ENCODE data around the gene GALNTL6.

GALNTL6 gene

DNA sequence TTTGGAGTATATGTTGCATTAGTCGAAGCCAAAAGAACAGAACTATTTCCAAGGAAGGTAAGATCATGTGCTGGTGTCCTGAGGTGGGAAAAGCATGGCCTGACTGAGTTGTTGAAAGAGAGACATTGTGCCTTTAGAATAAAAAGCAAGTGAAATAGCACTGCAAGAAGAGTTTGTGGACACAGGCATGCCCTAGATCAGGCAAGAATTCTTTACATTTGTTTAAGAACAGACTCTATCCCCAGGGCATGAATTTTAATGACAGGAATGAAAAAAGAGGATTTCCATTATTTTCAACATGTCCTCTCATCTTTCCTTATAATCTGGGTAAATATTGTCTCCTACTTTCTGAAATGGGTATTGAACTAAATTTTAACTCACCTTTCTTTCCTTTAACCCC lies 839.2 kb downstream of the GALNTL6 start:
- no peaks in the 10 kb centered on the region for H3K36me3 ChIP-seq (ENCODE audit: control insufficient read depth in 2 of 2, insufficient read depth in 2 of 2, low read length in 2 of 2)
- H3K9ac ChIP-seq (ENCODE audit: low read depth in 1 of 2, low read length in 2 of 2), result no peak overlapping the region
- no peak overlapping the region for H3K27ac ChIP-seq (ENCODE audit: low read depth in 2 of 2, low read length in 2 of 2)
- H3K27me3 ChIP-seq (ENCODE audit: control insufficient read depth in 2 of 2, insufficient read depth in 2 of 2, low read length in 2 of 2), result no peaks in the 10 kb centered on the region
- no peaks in the 10 kb centered on the region for H3K9me3 ChIP-seq (ENCODE audit: control insufficient read depth in 2 of 2, low read length in 2 of 2)
- H3K4me3 ChIP-seq (ENCODE audit: low read length in 2 of 2), result no peak overlapping the region
- H3K4me1 ChIP-seq (ENCODE audit: control insufficient read depth in 2 of 2, insufficient read depth in 2 of 2, low read length in 2 of 2), result peaks cover 0 to 11% of the 10 kb centered on the region in 2 donors

DNA sequence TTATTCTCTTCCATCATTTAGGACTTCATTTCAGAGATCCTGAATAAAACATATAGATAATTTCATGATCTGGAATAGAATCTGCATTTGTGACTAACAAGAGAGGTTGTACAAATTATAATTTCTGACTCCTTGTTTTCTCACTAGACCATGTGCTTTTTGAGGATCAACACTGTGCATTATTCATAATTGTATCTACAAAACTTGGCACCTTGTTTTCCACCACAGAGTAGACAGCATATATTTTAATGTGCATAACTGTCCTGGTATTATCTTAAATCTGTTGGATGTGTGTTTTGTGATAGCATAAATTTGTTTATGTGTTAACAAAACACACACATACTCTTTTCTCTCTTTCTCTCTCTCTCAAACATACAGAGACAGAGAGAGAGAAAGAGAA lies 840.5 kb downstream of the GALNTL6 start:
- Histone ChIP-seq H3K36me3 (ENCODE audit: control insufficient read depth in 2 of 2, insufficient read depth in 2 of 2, low read length in 2 of 2) (no peaks in the 10 kb centered on the region), H3K9ac (ENCODE audit: low read depth in 1 of 2, low read length in 2 of 2) (no peak overlapping the region), H3K9me3 (ENCODE audit: control insufficient read depth in 2 of 2, low read length in 2 of 2) (no peaks in the 10 kb centered on the region), H3K27ac (ENCODE audit: low read depth in 2 of 2, low read length in 2 of 2) (no peak overlapping the region), H3K4me3 (ENCODE audit: low read length in 2 of 2) (no peak overlapping the region), H3K4me1 (ENCODE audit: control insufficient read depth in 2 of 2, insufficient read depth in 2 of 2, low read length in 2 of 2) (peaks cover 0 to 9% of the 10 kb centered on the region in 2 donors), H3K27me3 (ENCODE audit: control insufficient read depth in 2 of 2, insufficient read depth in 2 of 2, low read length in 2 of 2) (no peaks in the 10 kb centered on the region)

DNA sequence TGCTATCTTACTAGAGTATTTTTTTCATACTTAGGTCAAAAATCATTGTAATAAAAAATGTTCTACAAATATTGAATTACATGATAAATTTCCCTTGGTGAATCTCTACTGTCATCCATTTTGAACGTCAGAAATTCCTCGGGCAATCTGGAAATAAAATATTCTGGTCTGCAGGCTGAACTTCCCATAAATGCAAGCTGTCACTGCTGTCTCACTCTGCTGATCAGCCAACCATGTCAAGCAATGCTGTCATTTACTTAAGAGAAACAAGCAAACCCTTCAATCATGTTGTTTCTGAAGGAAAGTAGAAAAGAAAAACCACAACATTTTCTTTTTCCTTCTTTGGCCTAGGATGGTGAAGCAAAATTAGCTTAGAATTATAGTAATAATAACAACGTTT lies 841.3 kb downstream of the GALNTL6 start:
- H3K36me3 ChIP-seq (ENCODE audit: control insufficient read depth in 2 of 2, insufficient read depth in 2 of 2, low read length in 2 of 2), result no peaks in the 10 kb centered on the region
- peaks cover 0 to 9% of the 10 kb centered on the region in 2 donors for H3K4me1 ChIP-seq (ENCODE audit: control insufficient read depth in 2 of 2, insufficient read depth in 2 of 2, low read length in 2 of 2)
- no peak overlapping the region for H3K4me3 ChIP-seq (ENCODE audit: low read length in 2 of 2)
- H3K27ac ChIP-seq (ENCODE audit: low read depth in 2 of 2, low read length in 2 of 2), result no peak overlapping the region
- no peak overlapping the region for H3K9ac ChIP-seq (ENCODE audit: low read depth in 1 of 2, low read length in 2 of 2)
- H3K27me3 ChIP-seq (ENCODE audit: control insufficient read depth in 2 of 2, insufficient read depth in 2 of 2, low read length in 2 of 2), result no peaks in the 10 kb centered on the region
- no peaks in the 10 kb centered on the region for H3K9me3 ChIP-seq (ENCODE audit: control insufficient read depth in 2 of 2, low read length in 2 of 2)

DNA sequence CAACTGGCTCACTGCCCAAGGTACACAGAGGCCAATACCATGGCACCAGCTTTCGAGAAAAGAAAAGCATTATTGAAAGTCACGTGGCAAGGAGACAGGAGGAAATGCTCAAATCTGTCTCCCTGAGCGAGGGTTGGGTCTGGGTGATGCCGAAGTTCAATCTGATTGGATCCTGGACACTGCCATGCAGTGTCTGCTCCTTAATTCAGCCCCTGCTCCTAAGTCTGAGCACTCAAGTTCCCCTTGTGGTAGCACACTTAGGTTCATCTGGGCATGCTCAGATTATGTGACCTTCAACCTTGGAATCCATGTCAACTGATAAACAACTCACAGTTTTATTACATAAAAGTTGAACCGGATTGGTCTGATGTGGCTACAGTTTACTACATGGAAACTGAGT lies 842.9 kb downstream of the GALNTL6 start:
- peaks cover 0 to 4% of the 10 kb centered on the region in 2 donors for H3K4me1 ChIP-seq (ENCODE audit: control insufficient read depth in 2 of 2, insufficient read depth in 2 of 2, low read length in 2 of 2)

DNA sequence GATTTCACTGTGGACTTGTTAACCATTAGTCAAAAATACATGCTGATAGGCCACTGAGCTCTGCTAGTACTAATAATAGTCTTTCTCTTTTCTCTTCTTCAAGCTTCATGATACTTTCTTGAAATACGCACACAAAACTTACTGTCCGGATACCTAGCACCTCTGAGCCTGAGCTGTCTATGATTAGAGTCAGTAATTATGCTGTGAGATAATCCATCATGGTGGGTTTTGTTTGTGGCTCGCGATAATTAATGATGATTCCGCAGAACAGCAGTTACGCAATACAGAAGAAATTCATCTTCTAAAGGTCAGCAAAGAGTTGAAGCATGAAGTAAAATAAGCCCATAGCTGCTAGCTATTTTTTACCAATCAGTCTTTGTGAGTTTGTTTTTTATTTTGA lies 843.9 kb downstream of the GALNTL6 start:
- Histone ChIP-seq H3K36me3 (ENCODE audit: control insufficient read depth in 2 of 2, insufficient read depth in 2 of 2, low read length in 2 of 2) (no peaks in the 10 kb centered on the region), H3K27me3 (ENCODE audit: control insufficient read depth in 2 of 2, insufficient read depth in 2 of 2, low read length in 2 of 2) (no peaks in the 10 kb centered on the region), H3K4me1 (ENCODE audit: control insufficient read depth in 2 of 2, insufficient read depth in 2 of 2, low read length in 2 of 2) (no peaks in the 10 kb centered on the region), H3K9me3 (ENCODE audit: control insufficient read depth in 2 of 2, low read length in 2 of 2) (no peaks in the 10 kb centered on the region), H3K9ac (ENCODE audit: low read depth in 1 of 2, low read length in 2 of 2) (no peak overlapping the region), H3K27ac (ENCODE audit: low read depth in 2 of 2, low read length in 2 of 2) (no peak overlapping the region), H3K4me3 (ENCODE audit: low read length in 2 of 2) (no peak overlapping the region)

More for the DNA sequence above, 842.9 kb downstream of the GALNTL6 start:
- Histone ChIP-seq H3K4me3 (ENCODE audit: low read length in 2 of 2) (no peak overlapping the region), H3K36me3 (ENCODE audit: control insufficient read depth in 2 of 2, insufficient read depth in 2 of 2, low read length in 2 of 2) (no peaks in the 10 kb centered on the region), H3K9me3 (ENCODE audit: control insufficient read depth in 2 of 2, low read length in 2 of 2) (no peaks in the 10 kb centered on the region), H3K9ac (ENCODE audit: low read depth in 1 of 2, low read length in 2 of 2) (no peak overlapping the region), H3K27me3 (ENCODE audit: control insufficient read depth in 2 of 2, insufficient read depth in 2 of 2, low read length in 2 of 2) (no peaks in the 10 kb centered on the region), H3K27ac (ENCODE audit: low read depth in 2 of 2, low read length in 2 of 2) (no peak overlapping the region)

DNA sequence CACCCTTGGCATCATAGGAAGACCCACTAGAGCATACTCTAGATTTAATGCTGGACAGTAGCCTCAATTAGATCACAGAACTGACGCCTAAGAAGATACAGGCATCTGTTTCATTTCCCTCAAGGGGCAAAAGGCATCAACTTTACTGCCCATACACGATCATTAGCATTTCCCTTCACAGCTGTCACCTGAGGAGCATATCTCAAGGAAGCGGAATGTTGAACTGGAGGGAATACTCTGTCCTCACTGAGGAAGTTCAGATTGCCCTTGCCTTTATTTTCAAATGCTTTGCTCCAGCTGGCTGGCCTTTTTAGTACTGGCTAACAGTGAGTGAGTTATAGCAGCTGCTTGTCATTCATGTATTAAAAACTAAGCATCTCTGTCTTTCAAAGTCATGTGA lies 847.0 kb downstream of the GALNTL6 start:
- Histone ChIP-seq H3K9me3 (ENCODE audit: control insufficient read depth in 2 of 2, low read length in 2 of 2) (no peaks in the 10 kb centered on the region), H3K27ac (ENCODE audit: low read depth in 2 of 2, low read length in 2 of 2) (no peak overlapping the region), H3K4me1 (ENCODE audit: control insufficient read depth in 2 of 2, insufficient read depth in 2 of 2, low read length in 2 of 2) (no peaks in the 10 kb centered on the region), H3K36me3 (ENCODE audit: control insufficient read depth in 2 of 2, insufficient read depth in 2 of 2, low read length in 2 of 2) (no peaks in the 10 kb centered on the region), H3K27me3 (ENCODE audit: control insufficient read depth in 2 of 2, insufficient read depth in 2 of 2, low read length in 2 of 2) (no peaks in the 10 kb centered on the region), H3K9ac (ENCODE audit: low read depth in 1 of 2, low read length in 2 of 2) (no peak overlapping the region), H3K4me3 (ENCODE audit: low read length in 2 of 2) (no peak overlapping the region)

DNA sequence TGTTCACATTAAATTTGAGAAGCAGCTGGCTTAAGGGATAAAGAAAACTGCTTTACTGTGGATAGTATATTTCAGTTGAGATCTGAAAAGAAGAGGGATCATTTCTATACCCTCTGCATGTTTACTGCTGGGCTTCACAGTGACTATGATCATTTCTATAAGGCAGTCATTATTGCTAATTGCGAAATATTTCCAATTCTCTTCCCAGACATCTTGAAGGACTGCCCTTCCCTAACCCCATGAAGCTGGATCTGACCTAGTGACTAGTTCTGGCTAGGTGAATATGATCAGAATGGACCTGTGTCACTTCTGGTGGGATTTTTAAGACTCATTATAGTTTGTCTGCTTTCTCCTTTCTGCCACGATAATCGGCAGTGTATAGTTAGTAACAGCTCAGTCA lies 848.9 kb downstream of the GALNTL6 start:
- no peak overlapping the region for H3K27ac ChIP-seq (ENCODE audit: low read depth in 2 of 2, low read length in 2 of 2)
- no peak overlapping the region for H3K4me3 ChIP-seq (ENCODE audit: low read length in 2 of 2)
- no peaks in the 10 kb centered on the region for H3K4me1 ChIP-seq (ENCODE audit: control insufficient read depth in 2 of 2, insufficient read depth in 2 of 2, low read length in 2 of 2)
- no peaks in the 10 kb centered on the region for H3K9me3 ChIP-seq (ENCODE audit: control insufficient read depth in 2 of 2, low read length in 2 of 2)
- no peak overlapping the region for H3K9ac ChIP-seq (ENCODE audit: low read depth in 1 of 2, low read length in 2 of 2)
- H3K36me3 ChIP-seq (ENCODE audit: control insufficient read depth in 2 of 2, insufficient read depth in 2 of 2, low read length in 2 of 2), result no peaks in the 10 kb centered on the region
- H3K27me3 ChIP-seq (ENCODE audit: control insufficient read depth in 2 of 2, insufficient read depth in 2 of 2, low read length in 2 of 2), result no peaks in the 10 kb centered on the region

DNA sequence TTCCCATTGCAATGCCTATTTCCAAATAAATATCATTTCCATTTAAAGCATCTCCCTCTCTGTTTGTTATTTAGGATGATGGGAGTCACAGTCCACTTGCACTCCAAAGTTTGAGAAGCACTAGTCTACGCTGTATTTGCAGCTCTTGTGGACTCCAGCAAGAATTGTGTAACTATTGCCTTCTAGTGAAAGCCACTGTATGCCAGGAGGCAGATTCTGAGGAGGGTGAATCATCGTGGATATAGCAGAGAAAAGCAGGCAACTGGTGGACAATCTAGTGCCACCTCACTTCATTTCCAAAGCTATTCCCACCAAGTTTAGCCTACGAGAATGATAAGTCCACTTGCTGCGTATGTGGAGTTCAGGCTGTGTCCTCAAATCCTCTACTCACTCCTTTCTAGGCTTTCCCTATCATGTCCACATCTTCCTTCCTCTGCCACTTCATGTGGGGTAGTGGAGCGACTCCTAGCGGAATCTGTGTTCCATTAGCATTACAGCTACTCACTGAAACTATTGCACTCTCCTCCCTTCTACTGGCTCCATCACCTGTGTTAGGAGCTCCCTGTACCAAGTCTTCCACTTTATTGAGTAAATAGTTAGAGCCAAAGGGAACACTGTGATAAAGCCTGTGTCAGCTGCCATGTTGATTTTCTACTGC lies 853.6 kb downstream of the GALNTL6 start:
- no peaks in the 10 kb centered on the region for H3K4me1 ChIP-seq (ENCODE audit: control insufficient read depth in 2 of 2, insufficient read depth in 2 of 2, low read length in 2 of 2)
- H3K9ac ChIP-seq (ENCODE audit: low read depth in 1 of 2, low read length in 2 of 2), result no peak overlapping the region
- no peak overlapping the region for H3K4me3 ChIP-seq (ENCODE audit: low read length in 2 of 2)
- no peaks in the 10 kb centered on the region for H3K9me3 ChIP-seq (ENCODE audit: control insufficient read depth in 2 of 2, low read length in 2 of 2)
- no peaks in the 10 kb centered on the region for H3K27me3 ChIP-seq (ENCODE audit: control insufficient read depth in 2 of 2, insufficient read depth in 2 of 2, low read length in 2 of 2)
- no peak overlapping the region for H3K27ac ChIP-seq (ENCODE audit: low read depth in 2 of 2, low read length in 2 of 2)
- H3K36me3 ChIP-seq (ENCODE audit: control insufficient read depth in 2 of 2, insufficient read depth in 2 of 2, low read length in 2 of 2), result no peaks in the 10 kb centered on the region

DNA sequence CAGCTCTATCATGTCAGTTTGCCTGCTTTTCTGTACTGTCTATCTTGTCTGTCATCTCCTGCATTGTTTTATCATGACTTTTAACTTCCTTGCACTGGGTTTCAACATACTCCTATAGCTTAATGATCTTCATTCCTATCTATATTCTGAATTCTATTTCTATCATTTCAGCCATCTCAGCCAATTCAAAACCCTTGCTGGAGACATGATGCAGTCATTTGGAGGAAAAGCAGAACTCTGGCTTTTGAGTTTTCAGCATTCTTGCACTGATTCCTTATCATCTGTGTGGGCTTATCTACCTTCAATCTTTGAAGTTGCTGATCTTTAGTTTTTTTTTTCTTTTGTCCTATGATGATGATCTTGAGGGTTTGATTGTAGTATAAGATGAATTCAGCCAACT lies 861.6 kb downstream of the GALNTL6 start:
- Histone ChIP-seq H3K27ac (ENCODE audit: low read depth in 2 of 2, low read length in 2 of 2) (no peak overlapping the region), H3K36me3 (ENCODE audit: control insufficient read depth in 2 of 2, insufficient read depth in 2 of 2, low read length in 2 of 2) (no peaks in the 10 kb centered on the region), H3K27me3 (ENCODE audit: control insufficient read depth in 2 of 2, insufficient read depth in 2 of 2, low read length in 2 of 2) (no peaks in the 10 kb centered on the region), H3K4me3 (ENCODE audit: low read length in 2 of 2) (no peak overlapping the region), H3K4me1 (ENCODE audit: control insufficient read depth in 2 of 2, insufficient read depth in 2 of 2, low read length in 2 of 2) (no peaks in the 10 kb centered on the region), H3K9ac (ENCODE audit: low read depth in 1 of 2, low read length in 2 of 2) (no peak overlapping the region), H3K9me3 (ENCODE audit: control insufficient read depth in 2 of 2, low read length in 2 of 2) (no peaks in the 10 kb centered on the region)

DNA sequence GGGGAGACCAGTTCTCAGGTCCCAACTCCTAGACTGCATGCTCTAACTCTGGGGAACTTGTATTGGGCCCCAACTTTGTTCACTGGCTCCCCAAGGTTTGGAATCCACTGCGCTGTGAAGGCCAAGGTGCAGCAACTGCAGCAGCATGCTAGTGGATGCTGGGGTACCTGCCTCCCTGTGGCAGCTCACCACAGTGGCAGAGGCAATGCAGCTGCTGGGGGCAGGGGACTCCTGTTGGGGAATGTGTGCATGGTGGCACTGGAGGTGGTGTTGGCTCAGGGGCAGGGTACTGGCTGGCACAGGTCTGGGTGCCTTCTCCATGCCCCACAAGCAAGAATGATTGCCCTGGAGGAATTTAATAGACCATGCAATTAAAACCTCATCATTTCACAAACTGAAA lies 862.0 kb downstream of the GALNTL6 start:
- H3K4me3 ChIP-seq (ENCODE audit: low read length in 2 of 2), result no peak overlapping the region
- no peaks in the 10 kb centered on the region for H3K36me3 ChIP-seq (ENCODE audit: control insufficient read depth in 2 of 2, insufficient read depth in 2 of 2, low read length in 2 of 2)
- H3K27ac ChIP-seq (ENCODE audit: low read depth in 2 of 2, low read length in 2 of 2), result no peak overlapping the region
- no peaks in the 10 kb centered on the region for H3K9me3 ChIP-seq (ENCODE audit: control insufficient read depth in 2 of 2, low read length in 2 of 2)
- no peaks in the 10 kb centered on the region for H3K27me3 ChIP-seq (ENCODE audit: control insufficient read depth in 2 of 2, insufficient read depth in 2 of 2, low read length in 2 of 2)
- H3K4me1 ChIP-seq (ENCODE audit: control insufficient read depth in 2 of 2, insufficient read depth in 2 of 2, low read length in 2 of 2), result no peaks in the 10 kb centered on the region
- no peak overlapping the region for H3K9ac ChIP-seq (ENCODE audit: low read depth in 1 of 2, low read length in 2 of 2)

DNA sequence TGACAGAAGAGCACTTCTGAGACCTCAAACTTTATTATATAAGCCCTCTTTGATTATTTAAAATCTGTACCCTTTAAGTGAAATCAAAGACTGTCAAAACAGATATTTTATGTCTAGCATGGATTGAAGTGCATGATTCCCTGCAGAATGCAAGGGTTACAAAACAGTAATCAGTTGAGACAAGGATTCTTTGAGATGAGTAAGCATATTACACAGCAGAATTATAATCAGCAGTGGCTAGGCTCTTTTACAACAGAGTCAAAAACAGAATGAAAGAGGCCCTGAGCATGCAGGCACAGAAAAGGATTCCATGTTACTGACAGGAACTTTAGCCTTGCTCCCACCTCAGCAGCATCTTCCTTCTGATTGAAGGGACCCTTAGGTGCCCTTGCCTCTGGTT lies 867.5 kb downstream of the GALNTL6 start:
- H3K4me3 ChIP-seq (ENCODE audit: low read length in 2 of 2), result no peak overlapping the region
- H3K27me3 ChIP-seq (ENCODE audit: control insufficient read depth in 2 of 2, insufficient read depth in 2 of 2, low read length in 2 of 2), result no peaks in the 10 kb centered on the region
- H3K27ac ChIP-seq (ENCODE audit: low read depth in 2 of 2, low read length in 2 of 2), result no peak overlapping the region
- no peak overlapping the region for H3K9ac ChIP-seq (ENCODE audit: low read depth in 1 of 2, low read length in 2 of 2)
- H3K9me3 ChIP-seq (ENCODE audit: control insufficient read depth in 2 of 2, low read length in 2 of 2), result no peaks in the 10 kb centered on the region
- H3K4me1 ChIP-seq (ENCODE audit: control insufficient read depth in 2 of 2, insufficient read depth in 2 of 2, low read length in 2 of 2), result no peaks in the 10 kb centered on the region
- H3K36me3 ChIP-seq (ENCODE audit: control insufficient read depth in 2 of 2, insufficient read depth in 2 of 2, low read length in 2 of 2), result no peaks in the 10 kb centered on the region
